HG02642 (cell line): Measurements from ENCODE around the gene POLR1E.
"Not testable (repeated sequence)": the region's sequence is repeated elsewhere in the genome, so short reads cannot be mapped to it uniquely, and the experiment has no call there.

ENCODE experiments used
- ATAC-seq: cut with Tn5 transposase; IDR thresholded peaks from one replicate; pipeline ENCODE4 v1.9.1; 2021; ENCODE audit warnings: mild to moderate bottlenecking; ENCODE audit not compliant: unreplicated experiment, poor library complexity

The POLR1E gene

DNA sequence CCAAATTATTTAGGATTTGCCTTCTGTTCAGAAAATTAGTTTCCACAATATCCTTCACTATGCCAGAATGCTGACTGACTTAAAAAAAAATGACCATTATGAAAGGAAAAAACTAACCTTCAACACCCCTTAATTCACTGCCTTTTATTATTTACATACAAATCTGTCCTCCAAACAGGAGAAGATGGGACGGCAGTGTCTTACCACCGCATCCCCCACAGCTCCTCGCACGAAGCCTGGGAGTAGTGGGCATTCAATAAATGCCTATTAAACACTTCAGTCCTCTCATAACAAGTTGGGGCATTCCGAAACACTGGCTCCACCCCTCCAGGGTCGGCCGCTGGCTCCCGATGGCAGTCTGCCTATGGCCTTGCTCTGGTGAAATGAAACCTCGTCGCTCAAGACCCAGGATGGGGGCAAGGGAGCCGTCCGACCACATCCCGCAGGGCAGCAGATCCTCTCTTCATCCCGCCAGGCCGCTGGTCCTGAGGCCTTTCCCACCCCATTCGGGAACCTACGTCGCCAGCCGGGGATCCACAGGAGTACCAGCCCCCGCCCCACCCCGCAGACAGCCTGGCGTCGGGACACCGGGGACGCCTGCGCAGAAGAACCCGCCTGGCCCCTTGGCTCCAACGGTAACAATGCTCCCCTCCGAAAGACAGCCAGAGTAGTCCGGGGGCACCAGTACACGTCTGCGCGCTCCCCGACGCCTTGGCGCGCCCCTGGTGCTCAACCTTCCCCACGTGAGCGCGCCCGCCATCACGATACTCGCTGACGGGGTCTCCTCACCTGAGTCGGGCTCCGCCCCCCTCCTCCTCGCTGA lies 21.1 kb upstream of the POLR1E start:
- ATAC-seq = peak; percentile 47

DNA sequence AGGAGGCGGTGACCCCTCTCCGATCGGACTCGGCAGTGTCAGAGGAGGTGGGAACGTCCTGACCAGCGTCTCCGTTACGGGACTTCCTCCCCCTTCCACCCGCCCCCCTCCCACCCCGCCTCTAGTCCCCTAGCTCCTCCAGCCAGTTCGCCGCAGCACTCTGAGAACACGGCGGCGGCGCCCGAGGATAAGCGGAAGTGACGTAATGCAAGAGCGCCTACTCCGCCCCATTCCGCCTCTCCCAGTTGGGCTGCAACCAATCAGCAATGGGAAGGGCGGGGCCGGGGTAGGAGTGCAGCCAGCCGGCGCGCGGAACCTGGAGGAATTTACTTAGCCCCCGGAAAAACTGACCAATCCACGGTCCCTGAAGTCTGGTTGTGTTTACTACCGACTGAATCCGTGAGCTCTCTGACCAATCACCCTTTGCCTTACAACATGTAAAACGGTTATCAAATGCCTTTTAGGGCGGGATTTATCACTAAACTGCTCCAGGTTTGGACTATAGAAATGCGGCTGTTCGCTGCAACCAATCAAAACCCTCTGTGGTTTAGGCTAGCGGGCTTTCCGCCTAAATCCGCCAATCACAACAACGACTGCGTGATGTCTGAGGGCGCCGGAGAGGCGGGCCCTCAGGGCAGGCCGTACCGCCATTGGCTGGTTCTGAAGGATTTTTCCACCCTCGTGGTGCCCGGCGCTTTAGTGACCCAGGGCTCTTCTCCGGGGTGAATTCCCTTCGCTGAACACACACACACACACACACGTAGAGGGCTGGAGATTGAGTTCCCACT lies 20.3 kb upstream of the POLR1E start, which contains the start of gene ZBTB5:
Gene ZBTB5 (minus strand): TSS at position 202 of the 788 bp plus-strand sequence. CDS start 22,899 bp downstream, outside the sequence.
- ATAC-seq = peak; percentile 82

DNA sequence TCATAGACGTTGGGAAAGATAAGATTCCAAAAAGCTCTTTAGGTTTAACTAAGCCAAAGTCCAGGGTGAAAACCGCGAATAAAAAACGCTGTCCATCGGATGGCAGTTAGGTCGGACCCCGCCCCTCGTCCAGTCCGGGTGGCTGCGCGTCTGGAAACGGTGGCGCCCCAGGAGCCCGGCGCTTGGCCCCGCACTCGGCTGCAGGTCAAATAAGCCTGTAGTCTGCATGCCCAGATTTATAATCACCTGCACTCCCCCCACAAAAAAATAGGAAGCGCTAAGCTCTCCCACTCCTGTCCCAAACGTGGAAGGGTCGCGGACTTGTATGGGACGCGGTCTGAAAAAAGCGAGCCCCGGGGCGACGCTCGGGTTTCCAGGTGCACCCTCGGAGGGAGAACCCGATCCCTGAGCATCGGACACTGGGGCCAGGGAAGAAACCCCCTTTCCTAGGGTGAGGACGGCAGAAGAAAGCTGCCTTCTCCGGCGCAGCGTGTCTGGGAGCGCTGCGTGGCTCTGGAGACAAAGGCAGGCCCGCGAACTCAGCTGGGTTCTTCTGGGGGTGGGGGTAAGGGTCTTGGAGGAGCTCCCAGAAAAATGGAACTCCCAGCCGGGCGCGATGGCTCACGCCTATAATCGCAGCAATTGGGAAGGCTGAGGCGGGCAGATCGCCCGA lies 19.6 kb upstream of the POLR1E start:
- ATAC-seq = peak; percentile 7

GRCh38 chr9:37467530-37467929 lies 18.2 kb upstream of the POLR1E start:
- not testable (repeated sequence) for ATAC-seq

DNA sequence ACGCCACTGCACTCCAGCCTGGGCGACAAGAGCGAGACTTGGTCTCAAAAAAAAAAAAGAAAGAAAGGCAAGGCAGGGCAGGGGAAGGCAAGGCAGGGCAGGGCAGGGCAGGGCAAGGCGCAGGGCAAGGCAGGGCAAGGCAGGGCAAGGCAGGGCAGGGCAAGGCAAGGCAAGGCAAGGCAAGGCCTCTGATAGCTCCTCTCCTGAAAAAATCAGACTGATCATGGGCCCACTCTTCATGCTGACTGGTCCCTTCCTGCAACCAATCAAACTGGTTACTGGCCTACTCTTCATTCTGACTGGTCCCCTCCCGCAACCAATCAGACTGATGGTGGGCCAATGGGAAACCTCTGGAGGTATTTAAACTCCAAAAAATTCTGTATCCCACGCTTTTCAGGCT lies 17.1 kb upstream of the POLR1E start:
- ATAC-seq = no peak

- no peak for ATAC-seq
Measured at GRCh38 chr9:37471942-37472684, 13.6 kb upstream of the POLR1E start.

- ATAC-seq = not testable (repeated sequence)
Measured at GRCh38 chr9:37473982-37474381, 11.8 kb upstream of the POLR1E start.

DNA sequence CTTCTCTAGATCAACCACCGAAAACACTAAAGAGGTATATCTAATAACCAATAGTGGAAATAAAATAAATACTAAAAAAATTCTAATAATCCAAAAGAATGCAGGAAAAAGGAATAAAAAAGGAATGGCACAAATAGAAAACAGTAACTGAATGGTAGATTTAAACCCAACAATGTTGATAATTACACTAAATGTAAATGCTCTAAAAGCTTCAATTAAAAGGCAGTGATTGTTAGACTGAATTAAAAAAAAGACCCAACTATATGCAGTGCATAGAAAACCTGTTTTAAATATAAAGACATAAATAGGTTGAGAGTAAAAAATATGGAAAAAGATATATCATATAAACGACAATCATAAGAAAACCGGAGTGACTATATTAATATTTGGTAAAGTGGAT lies 11.3 kb upstream of the POLR1E start:
- ATAC-seq = no peak

- no peak for ATAC-seq
Measured at GRCh38 chr9:37476930-37477329, 8.8 kb upstream of the POLR1E start.

- ATAC-seq = not testable (repeated sequence)
Measured at GRCh38 chr9:37477443-37477842, 8.3 kb upstream of the POLR1E start.

- ATAC-seq = not testable (repeated sequence)
Measured at GRCh38 chr9:37477987-37478619, 7.6 kb upstream of the POLR1E start.

GRCh38 chr9:37480759-37481158 lies 5.0 kb upstream of the POLR1E start:
- ATAC-seq = no peak

GRCh38 chr9:37486256-37486615 lies 488 bp downstream of the POLR1E start:
- ATAC-seq = no peak

- no peak for ATAC-seq
Measured at GRCh38 chr9:37486616-37487548, 1.1 kb downstream of the POLR1E start.

GRCh38 chr9:37491939-37492338 lies 6.2 kb downstream of the POLR1E start:
- ATAC-seq = no peak

GRCh38 chr9:37495571-37495970 lies 9.8 kb downstream of the POLR1E start:
- ATAC-seq = no peak

GRCh38 chr9:37496020-37496419 lies 10.3 kb downstream of the POLR1E start:
- no peak for ATAC-seq

- ATAC-seq = no peak
Measured at GRCh38 chr9:37497320-37497719, 11.6 kb downstream of the POLR1E start.

GRCh38 chr9:37498457-37498856 lies 12.7 kb downstream of the POLR1E start:
- ATAC-seq = no peak
